ENCODE results near the gene CLEC19A. TPM values are rescaled to one million over a fixed set of nuclear protein-coding genes. Genes with fewer than 3 reads are reported as not detected.

Gene CLEC19A
- total RNA-seq, 1 experiment from 2014 or later, result not detected

- no peak for DNase-seq
- Histone ChIP-seq H3K9me3 (no peaks in the 10 kb centered on the region), H3K4me3 (no peak overlapping the region), H3K27me3 (no peaks in the 10 kb centered on the region), H3K36me3 (no peaks in the 10 kb centered on the region)
These were observed 11.2 kb upstream of the CLEC19A start for GRCh38 chr16:19274165-19274797.

DNA sequence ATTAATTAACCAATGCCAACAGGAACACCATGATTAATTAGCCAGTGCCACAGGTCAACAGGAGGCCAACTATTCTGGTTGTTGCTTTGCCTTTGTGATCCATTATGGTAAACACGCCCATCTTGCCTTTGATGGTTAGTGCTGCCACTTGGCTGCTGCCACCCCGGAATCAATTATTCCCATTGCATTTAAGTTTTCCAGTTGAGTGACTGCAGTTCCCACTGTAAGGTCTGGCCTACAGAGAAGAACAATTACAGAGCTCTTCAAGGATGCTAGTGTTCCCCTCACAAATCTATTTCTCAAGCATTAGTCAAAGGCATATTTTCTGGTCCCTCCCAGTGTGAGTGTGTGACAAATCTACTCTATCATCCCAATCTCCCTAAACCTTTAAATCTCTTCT, 7.1 kb upstream of the CLEC19A start:
- Histone ChIP-seq H3K9me3 (no peaks in the 10 kb centered on the region), H3K27me3 (no peaks in the 10 kb centered on the region), H3K4me3 (no peak overlapping the region), H3K36me3 (no peaks in the 10 kb centered on the region)
- no peak for DNase-seq

- H3K36me3 ChIP-seq, result no peaks in the 10 kb centered on the region
- no peaks in the 10 kb centered on the region for H3K9me3 ChIP-seq
- H3K27me3 ChIP-seq, result no peaks in the 10 kb centered on the region
- no peak overlapping the region for H3K4me3 ChIP-seq
- no peak for DNase-seq
These were observed 4.3 kb upstream of the CLEC19A start for GRCh38 chr16:19281246-19281645.

- Histone ChIP-seq H3K27me3 (no peaks in the 10 kb centered on the region), H3K36me3 (no peaks in the 10 kb centered on the region), H3K9me3 (no peaks in the 10 kb centered on the region), H3K4me3 (no peak overlapping the region)
- no peak for DNase-seq
These were observed 3.4 kb upstream of the CLEC19A start for GRCh38 chr16:19282101-19282500.

DNA sequence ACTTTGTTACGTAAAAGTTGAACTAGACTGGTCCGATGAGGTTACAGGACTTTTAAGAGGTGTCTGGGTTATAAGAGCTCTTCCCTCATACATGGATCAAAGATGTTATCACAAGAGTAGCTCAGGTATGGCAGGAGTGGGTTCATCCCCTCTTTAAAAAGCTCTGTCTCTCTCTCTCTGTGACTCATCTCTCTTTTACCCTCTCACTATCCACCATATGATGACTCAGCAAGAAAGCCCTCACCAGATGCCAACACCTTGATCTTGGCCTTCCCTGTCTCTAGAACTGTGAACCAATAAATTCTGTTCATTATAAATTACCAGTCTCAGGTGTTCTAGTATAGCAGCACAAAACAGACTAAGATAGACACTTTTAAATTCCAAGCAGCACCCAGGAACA, 1.9 kb upstream of the CLEC19A start:
- H3K4me3 ChIP-seq, result no peak overlapping the region

DNA sequence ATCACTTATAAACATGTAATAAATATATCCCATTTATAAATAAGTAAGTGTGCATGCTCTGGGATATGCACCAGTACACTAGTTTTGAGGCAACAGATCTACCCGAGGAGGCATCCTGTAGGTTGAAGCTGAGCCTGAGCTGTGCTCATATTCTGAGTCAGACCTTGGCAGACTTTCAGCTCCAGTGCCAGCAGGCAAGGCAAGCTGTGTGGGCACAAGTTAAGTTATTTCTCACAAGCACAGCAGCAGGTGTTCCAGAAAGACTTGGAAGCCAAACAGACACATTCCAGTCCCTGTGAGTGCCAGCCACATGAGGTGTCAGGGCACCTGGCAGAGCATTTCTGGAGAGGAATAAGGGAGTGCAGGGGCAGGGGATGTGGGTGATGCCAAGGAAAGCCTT, 1.3 kb upstream of the CLEC19A start:
- Histone ChIP-seq H3K9me3 (no peaks in the 10 kb centered on the region), H3K27me3 (no peaks in the 10 kb centered on the region), H3K4me3 (no peak overlapping the region), H3K36me3 (no peaks in the 10 kb centered on the region)
- DNase-seq, result peak; percentile 97

More for the DNA sequence above, 1.9 kb upstream of the CLEC19A start:
- Histone ChIP-seq H3K9me3 (no peaks in the 10 kb centered on the region), H3K27me3 (no peaks in the 10 kb centered on the region), H3K36me3 (no peaks in the 10 kb centered on the region)
- no peak for DNase-seq

GRCh38 chr16:19286827-19287226, 1.3 kb downstream of the CLEC19A start:
- no peaks in the 10 kb centered on the region for H3K9me3 ChIP-seq
- H3K4me3 ChIP-seq, result no peak overlapping the region
- no peaks in the 10 kb centered on the region for H3K36me3 ChIP-seq
- H3K27me3 ChIP-seq, result no peaks in the 10 kb centered on the region
- DNase-seq, result no peak

DNA sequence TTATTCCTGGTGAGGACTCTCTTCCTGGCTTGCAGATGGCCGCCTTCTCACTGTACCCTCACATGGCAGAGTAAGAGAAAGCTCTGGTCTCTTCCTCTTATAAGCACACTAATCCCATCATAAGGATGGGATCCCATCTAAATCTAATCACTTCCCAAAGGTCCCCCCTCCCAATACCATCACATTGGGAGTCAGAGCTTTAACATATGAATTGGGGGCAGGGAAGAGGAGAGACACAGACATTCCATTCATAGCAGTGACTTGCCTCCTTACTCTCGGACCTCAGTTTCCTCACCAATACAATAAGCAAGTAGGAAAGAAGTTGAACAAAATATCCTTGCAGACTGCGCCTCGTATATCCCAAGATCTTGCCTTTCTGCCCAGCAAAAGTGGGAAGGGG, 1.7 kb downstream of the CLEC19A start:
- no peaks in the 10 kb centered on the region for H3K9me3 ChIP-seq
- H3K27me3 ChIP-seq, result no peaks in the 10 kb centered on the region
- no peak overlapping the region for H3K4me3 ChIP-seq
- no peak for DNase-seq
- H3K36me3 ChIP-seq, result no peaks in the 10 kb centered on the region

- no peak for DNase-seq
- H3K4me3 ChIP-seq, result no peak overlapping the region
- no peaks in the 10 kb centered on the region for H3K9me3 ChIP-seq
- H3K36me3 ChIP-seq, result no peaks in the 10 kb centered on the region
- peaks cover under 1% of the 10 kb centered on the region; the same call in 1 of the 2 replicates for H3K27me3 ChIP-seq
These were observed 3.6 kb downstream of the CLEC19A start for GRCh38 chr16:19288872-19289799.

DNA sequence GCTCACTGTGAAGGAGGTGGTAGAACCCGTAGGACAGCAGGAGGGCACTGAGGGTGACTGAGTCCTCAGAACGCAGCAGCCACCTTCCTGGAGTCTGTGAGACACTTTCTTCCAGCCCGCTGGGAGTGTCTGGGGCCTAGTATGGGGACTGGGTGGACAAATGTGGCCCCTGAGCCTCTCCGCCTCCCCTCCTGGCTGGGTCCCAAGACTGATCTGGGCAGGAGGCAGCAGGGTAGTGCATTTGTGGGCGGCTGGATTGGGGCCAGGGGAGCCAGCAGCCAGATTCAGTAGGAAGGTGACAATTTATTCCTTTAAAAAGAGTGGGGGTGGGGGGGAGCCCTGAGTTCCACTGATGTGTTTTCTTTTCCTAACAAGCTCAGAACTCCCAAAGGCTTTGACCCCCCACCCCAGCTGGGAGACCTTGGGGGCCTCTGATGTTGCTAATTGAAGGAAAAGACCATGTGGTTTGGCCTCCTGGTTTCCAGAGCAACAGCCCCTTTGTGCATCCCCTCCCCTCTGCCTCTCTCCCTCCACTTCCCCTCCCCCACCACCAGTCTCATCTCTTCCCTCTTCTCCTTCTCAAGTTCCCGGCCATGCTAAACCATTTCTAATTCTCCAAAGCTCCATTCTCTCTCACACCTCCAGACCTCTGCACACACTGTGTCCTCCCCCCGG, 4.4 kb downstream of the CLEC19A start:
- Histone ChIP-seq H3K4me3 (no peak overlapping the region), H3K9me3 (no peaks in the 10 kb centered on the region), H3K27me3 (peaks cover 4% of the 10 kb centered on the region; the same call in 1 of the 2 replicates), H3K36me3 (no peaks in the 10 kb centered on the region)
- DNase-seq, result no peak

GRCh38 chr16:19290860-19291259, 5.3 kb downstream of the CLEC19A start:
- no peak for DNase-seq
- Histone ChIP-seq H3K4me3 (no peak overlapping the region), H3K27me3 (peaks cover 10% of the 10 kb centered on the region; the same call in 1 of the 2 replicates), H3K36me3 (no peaks in the 10 kb centered on the region), H3K9me3 (no peaks in the 10 kb centered on the region)

DNA sequence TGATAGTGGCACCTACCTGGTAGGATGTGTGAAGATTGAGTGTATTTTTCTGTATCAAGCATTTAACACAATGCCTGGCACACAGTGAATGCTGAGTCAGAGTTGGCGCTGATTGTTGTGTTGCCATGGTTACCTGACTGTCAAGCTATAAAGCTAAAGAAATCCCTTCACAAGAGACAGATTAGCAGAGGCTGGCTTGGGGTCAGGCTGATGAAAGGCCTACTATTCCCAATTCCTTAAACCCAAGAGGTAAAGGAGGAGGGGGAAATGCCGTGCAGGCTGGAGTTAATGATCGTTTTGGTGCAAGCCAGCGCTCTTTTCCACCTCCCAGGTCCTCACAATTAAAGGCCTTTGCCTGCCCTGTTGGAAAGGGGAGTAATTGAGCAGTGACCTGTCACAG, 5.9 kb downstream of the CLEC19A start:
- Histone ChIP-seq H3K36me3 (no peaks in the 10 kb centered on the region), H3K4me3 (no peak overlapping the region), H3K27me3 (peaks cover 15% of the 10 kb centered on the region), H3K9me3 (no peaks in the 10 kb centered on the region)
- DNase-seq, result peak; percentile 43

DNA sequence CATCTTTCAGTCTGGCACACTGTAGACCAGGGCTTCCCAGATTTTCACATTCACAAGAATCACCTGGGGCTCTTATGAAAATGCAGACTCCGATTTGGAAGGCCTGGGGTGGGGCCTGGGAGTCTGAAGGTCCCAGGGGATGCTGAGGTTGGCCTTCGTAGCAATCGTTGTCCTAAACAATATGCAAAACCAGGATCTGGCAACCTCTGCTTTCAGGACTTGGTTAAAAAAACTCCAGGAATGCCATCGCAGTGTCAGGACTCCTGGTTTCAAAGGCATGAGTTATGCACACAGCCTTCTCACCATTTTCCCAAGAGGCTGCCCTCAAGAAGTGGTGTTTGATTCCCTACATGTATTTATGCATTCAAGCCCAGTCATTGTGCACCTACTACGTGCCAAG, 6.7 kb downstream of the CLEC19A start:
- Histone ChIP-seq H3K4me3 (no peak overlapping the region), H3K36me3 (no peaks in the 10 kb centered on the region), H3K9me3 (no peaks in the 10 kb centered on the region), H3K27me3 (peaks cover 19% of the 10 kb centered on the region)
- DNase-seq, result no peak

GRCh38 chr16:19294156-19294649, 8.7 kb downstream of the CLEC19A start:
- Histone ChIP-seq H3K27me3 (peaks cover 19% of the 10 kb centered on the region), H3K9me3 (no peaks in the 10 kb centered on the region), H3K4me3 (no peak overlapping the region), H3K36me3 (no peaks in the 10 kb centered on the region)
- no peak for DNase-seq

DNA sequence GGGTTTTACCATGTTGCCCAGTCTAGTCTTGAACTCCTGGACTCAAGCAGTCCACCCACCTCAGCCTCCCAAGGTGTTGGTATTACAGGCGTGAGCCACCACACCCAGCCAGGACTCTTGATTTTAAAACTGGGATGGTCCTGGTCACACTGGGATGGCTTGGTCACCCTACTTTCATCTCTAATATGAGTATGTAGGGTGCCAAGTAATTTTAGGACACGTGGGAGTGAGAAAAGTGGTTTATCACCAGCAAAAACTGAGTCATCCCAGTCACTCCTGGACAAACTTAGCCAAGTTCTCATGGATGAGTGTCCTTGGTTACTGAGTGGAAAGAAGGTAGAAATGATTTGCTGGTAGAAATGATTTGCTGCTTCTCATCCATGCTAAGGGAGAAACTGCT, 9.9 kb downstream of the CLEC19A start:
- Histone ChIP-seq H3K27me3 (peaks cover 19% of the 10 kb centered on the region), H3K4me3 (no peak overlapping the region), H3K36me3 (no peaks in the 10 kb centered on the region), H3K9me3 (no peaks in the 10 kb centered on the region)
- no peak for DNase-seq

- DNase-seq, result no peak
- peaks cover 19% of the 10 kb centered on the region for H3K27me3 ChIP-seq
- H3K9me3 ChIP-seq, result no peaks in the 10 kb centered on the region
- no peak overlapping the region for H3K4me3 ChIP-seq
- H3K36me3 ChIP-seq, result no peaks in the 10 kb centered on the region
These were observed 11.9 kb downstream of the CLEC19A start for GRCh38 chr16:19297454-19297853.

GRCh38 chr16:19299565-19299964, 14.0 kb downstream of the CLEC19A start:
- no peak for DNase-seq
- Histone ChIP-seq H3K27me3 (peaks cover 16% of the 10 kb centered on the region), H3K4me3 (no peak overlapping the region), H3K36me3 (no peaks in the 10 kb centered on the region), H3K9me3 (no peaks in the 10 kb centered on the region)

Measured in MG63 (cell line).